Smooth muscle cell (in vitro differentiated cells): ENCODE results near the gene LPAR5. TPM values are rescaled to one million over a fixed set of nuclear protein-coding genes. Genes with fewer than 3 reads are reported as not detected.
"Not testable (repeated sequence)": the region's sequence is repeated elsewhere in the genome, so short reads cannot be mapped to it uniquely, and the experiment has no call there.

Experiments
- DNase-seq: peaks from one replicate; lab custom pipeline; 2025; ENCODE audit not compliant: unreplicated experiment; lab: John Stamatoyannopoulos, UW
- H2AFZ ChIP-seq: fragments of 200-600 bp; sonication (generic); 2 replicates; pipeline ENCODE4 v1.6.0; 2016; ENCODE audit warnings: antibody characterized with exemption, low read depth, mild to moderate bottlenecking
- H3F3A ChIP-seq: fragments of 200-600 bp; sonication (generic); 2 replicates; pipeline ENCODE4 v1.6.0; 2017; ENCODE audit warnings: antibody characterized with exemption, low read depth
- H3K27ac ChIP-seq: fragments of 200-600 bp; sonication (generic); 2 replicates; pipeline ENCODE4 v1.5.1; 2016; ENCODE audit warnings: low read depth, mild to moderate bottlenecking
- H3K27me3 ChIP-seq: fragments of 200-600 bp; sonication (generic); 2 replicates; pipeline ENCODE4 v1.6.1; 2016; ENCODE audit warnings: low read depth, mild to moderate bottlenecking
- H3K36me3 ChIP-seq: fragments of 200-600 bp; sonication (generic); 2 replicates; pipeline ENCODE4 v1.5.1; 2016; ENCODE audit warnings: low read depth
- H3K4me1 ChIP-seq: fragments of 200-600 bp; sonication (generic); 2 replicates; pipeline ENCODE4 v1.5.1; 2016; ENCODE audit warnings: low read depth
- H3K4me2 ChIP-seq: fragments of 200-600 bp; sonication (generic); 2 replicates; pipeline ENCODE4 v1.6.0; 2016; ENCODE audit warnings: mild to moderate bottlenecking
- H3K4me3 ChIP-seq: fragments of 200-600 bp; sonication (generic); 2 replicates; pipeline ENCODE4 v1.5.1; 2016; ENCODE audit warnings: mild to moderate bottlenecking
- H3K79me2 ChIP-seq: fragments of 200-600 bp; sonication (generic); 2 replicates; pipeline ENCODE4 v1.6.0; 2016; ENCODE audit warnings: low read depth, mild to moderate bottlenecking
- H3K9ac ChIP-seq: fragments of 200-600 bp; sonication (generic); 2 replicates; pipeline ENCODE4 v1.6.0; 2016; ENCODE audit warnings: low read depth
- H3K9me3 ChIP-seq: fragments of 200-600 bp; sonication (generic); replicated peaks from 2 replicates; pipeline ENCODE4 v1.5.1; 2016; ENCODE audit warnings: low read depth
- H4K20me1 ChIP-seq: fragments of 200-600 bp; sonication (generic); 2 replicates; pipeline ENCODE4 v1.6.0; 2016; ENCODE audit warnings: low read depth
- CTCF ChIP-seq: fragments of 200-600 bp; sonication (generic); IDR thresholded peaks from 2 replicates; pipeline ENCODE4 v1.5.1; 2017; ENCODE audit warnings: borderline replicate concordance, mild to moderate bottlenecking, antibody characterized with exemption; ENCODE audit not compliant: insufficient read depth, poor library complexity, severe bottlenecking
- WGBS: methylation state at CpG from one replicate; pipeline ENCODE4 v1.1.7; 2016; ENCODE audit warnings: low lambda C conversion rate; 5-methylcytosine and 5-hydroxymethylcytosine counted together
- polyA plus RNA-seq: library from polyadenylated mRNA; unstranded; fragments of >200 nt; fragmentation: Nextera tagmentation; extraction: Ambion mirVana; gene quantifications from 2 replicates; pipeline ENCODE4 v1.2.1, GENCODE V29; 2016
- total RNA-seq: library from RNA; depleted of rRNA; stranded (reverse); fragments of >200 nt; gene quantifications from 2 replicates; pipeline ENCODE4 v1.2.3, GENCODE V29; 2014

The LPAR5 gene
- total and polyA plus RNA-seq, 2 experiments from 2014 or later = 1.8 to 2.0 TPM

DNA sequence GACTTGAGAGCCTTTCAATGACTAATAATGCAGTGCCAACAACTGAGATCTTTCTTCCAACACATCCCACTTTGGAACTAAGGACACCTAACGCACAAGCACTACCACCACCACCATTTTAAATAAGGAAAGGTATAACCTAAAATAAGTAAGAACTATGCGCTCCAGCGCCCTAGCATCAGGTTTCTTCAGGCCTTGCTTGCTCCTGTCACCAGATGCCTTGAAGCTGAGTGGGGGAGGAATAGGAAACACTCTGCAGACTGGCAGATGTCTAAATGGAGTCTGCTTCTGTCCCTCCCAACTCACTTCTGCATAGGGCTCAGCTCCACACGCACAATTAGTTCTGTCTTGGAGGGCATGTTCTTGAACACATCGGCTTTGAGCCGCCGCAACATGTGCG is 43.7 kb downstream of the LPAR5 start:
- H4K20me1 ChIP-seq = peaks cover 72% of the 10 kb centered on the region
- H3K9ac ChIP-seq = no peak overlapping the region
- H3K27me3 ChIP-seq = no peaks in the 10 kb centered on the region
- H3K27ac ChIP-seq = no peak overlapping the region
- no peak overlapping the region for H3K4me2 ChIP-seq
- no peaks in the 10 kb centered on the region for H3K4me1 ChIP-seq
- no peak overlapping the region for H3K4me3 ChIP-seq
- no peak overlapping the region for H2AFZ ChIP-seq
- TF ChIP-seq CTCF = no peak
- peaks cover 28% of the 10 kb centered on the region for H3K79me2 ChIP-seq
- DNase-seq = no peak
- no peaks in the 10 kb centered on the region for H3K9me3 ChIP-seq
- WGBS = 94% methylated on average over 8 of the region's 8 CpGs
- peaks cover 54% of the 10 kb centered on the region for H3K36me3 ChIP-seq
- H3F3A ChIP-seq = peaks cover 13% of the 10 kb centered on the region

DNA sequence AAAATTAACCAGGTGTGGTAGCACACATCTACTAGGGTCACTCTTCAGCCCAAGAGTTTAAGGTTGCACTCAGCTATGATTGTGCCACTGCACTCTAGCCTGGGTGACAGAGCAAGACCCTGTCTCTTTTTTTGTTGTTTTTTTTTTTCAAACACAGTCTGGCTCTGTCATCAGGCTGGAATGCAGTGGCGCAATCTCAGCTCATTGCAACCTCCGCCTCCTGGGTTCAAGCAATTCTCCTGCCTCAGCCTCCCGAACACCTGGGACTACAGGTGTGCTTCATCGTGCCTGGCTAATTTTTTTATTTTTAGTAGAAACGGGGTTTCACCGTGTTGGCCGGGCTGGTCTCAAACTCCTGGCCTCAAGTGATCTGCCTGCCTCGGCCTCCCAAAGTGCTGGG is 49.2 kb downstream of the LPAR5 start:
- H3K4me2 ChIP-seq, H3F3A ChIP-seq, H3K4me1 ChIP-seq, H2AFZ ChIP-seq, H3K9ac ChIP-seq, H3K27me3 ChIP-seq, H3K9me3 ChIP-seq, DNase-seq, H3K4me3 ChIP-seq: not testable (repeated sequence)
- WGBS = 94% methylated on average over 8 of the region's 8 CpGs
- H4K20me1 ChIP-seq = peaks cover 77% of the 10 kb centered on the region
- peak overlapping the region; percentile 31 for H3K27ac ChIP-seq
- peaks cover 40% of the 10 kb centered on the region for H3K36me3 ChIP-seq
- H3K79me2 ChIP-seq = peaks cover 34% of the 10 kb centered on the region

GRCh38 chr12:6584293-6584692 is 51.5 kb downstream of the LPAR5 start:
- H2AFZ ChIP-seq = no peak overlapping the region
- DNase-seq = no peak
- H3K4me2 ChIP-seq = no peak overlapping the region
- no peak overlapping the region for H3K9ac ChIP-seq
- peaks cover 8% of the 10 kb centered on the region for H3F3A ChIP-seq
- no peak overlapping the region for H3K27ac ChIP-seq
- H3K79me2 ChIP-seq = peaks cover 28% of the 10 kb centered on the region
- H3K9me3 ChIP-seq = no peaks in the 10 kb centered on the region
- no peaks in the 10 kb centered on the region for H3K27me3 ChIP-seq
- H4K20me1 ChIP-seq = peaks cover 65% of the 10 kb centered on the region
- 83% methylated on average over 10 of the region's 10 CpGs for WGBS
- no peaks in the 10 kb centered on the region for H3K4me1 ChIP-seq
- peaks cover 41% of the 10 kb centered on the region for H3K36me3 ChIP-seq
- no peak for TF ChIP-seq CTCF
- no peak overlapping the region for H3K4me3 ChIP-seq

DNA sequence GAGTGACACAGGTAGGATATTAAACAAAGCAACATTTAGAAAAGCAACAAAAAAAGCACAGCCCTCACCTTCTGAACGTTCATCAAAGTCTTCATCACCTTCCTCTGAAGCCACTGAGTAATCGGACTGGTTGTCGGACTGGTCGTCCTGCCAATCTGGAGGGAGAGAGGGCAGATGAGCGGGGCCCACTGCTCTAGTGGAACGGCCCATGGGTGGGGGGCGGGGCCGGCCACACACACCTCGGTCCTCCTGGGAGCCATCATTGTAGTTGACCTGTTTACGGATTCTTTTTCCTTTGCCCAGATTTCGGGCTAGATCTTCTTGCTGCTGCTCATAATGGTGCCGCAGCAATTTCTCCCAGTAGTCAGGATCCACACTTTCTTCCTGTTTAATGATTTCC is 52.8 kb downstream of the LPAR5 start:
- no peak overlapping the region for H3K27ac ChIP-seq
- no peak overlapping the region for H3K9ac ChIP-seq
- H3K27me3 ChIP-seq = no peaks in the 10 kb centered on the region
- H3F3A ChIP-seq = peaks cover 13% of the 10 kb centered on the region
- WGBS = 97% methylated on average over 12 of the region's 12 CpGs
- no peaks in the 10 kb centered on the region for H3K9me3 ChIP-seq
- no peak overlapping the region for H3K4me2 ChIP-seq
- H3K79me2 ChIP-seq = peaks cover 24% of the 10 kb centered on the region
- no peak overlapping the region for H2AFZ ChIP-seq
- TF ChIP-seq CTCF = no peak
- H3K4me1 ChIP-seq = no peaks in the 10 kb centered on the region
- peaks cover 52% of the 10 kb centered on the region for H4K20me1 ChIP-seq
- peaks cover 47% of the 10 kb centered on the region for H3K36me3 ChIP-seq
- no peak overlapping the region for H3K4me3 ChIP-seq
- no peak for DNase-seq
